ENCODE data around the gene PKP4. TPM values are rescaled to one million over a fixed set of nuclear protein-coding genes. Genes with fewer than 3 reads are reported as not detected.

PKP4 gene
- polyA plus RNA-seq, 1 donor from 2014 or later = 24.2 TPM

DNA sequence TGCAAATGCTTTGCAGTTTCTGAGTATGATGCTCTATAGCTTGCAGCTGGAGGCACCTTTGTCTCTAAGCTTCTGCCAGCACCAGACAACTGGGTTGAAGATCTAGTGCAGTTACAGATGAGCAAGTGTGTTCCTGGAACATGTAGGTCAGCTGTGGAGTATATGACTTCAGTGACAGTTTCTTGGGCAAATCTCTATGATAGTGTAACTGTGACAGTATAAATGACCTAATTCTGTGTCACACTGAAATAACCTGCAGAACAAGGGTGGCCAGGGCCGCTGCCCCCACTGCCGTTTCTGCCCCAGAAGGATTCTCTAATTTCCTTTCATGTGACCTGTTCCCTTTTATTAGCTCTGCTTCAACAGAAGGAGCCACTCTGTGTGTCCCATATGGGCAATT lies 193.1 kb downstream of the PKP4 start:
- Histone ChIP-seq H2AFZ (ENCODE audit: low read depth, low read length) (no peak overlapping the region), H3K9me3 (ENCODE audit: low read length) (no peaks in the 10 kb centered on the region), H3K36me3 (ENCODE audit: insufficient read depth, low read length) (no peaks in the 10 kb centered on the region), H3K27ac (ENCODE audit: low read length) (no peak overlapping the region), H3K9ac (ENCODE audit: low read length) (no peak overlapping the region), H3K9me2 (ENCODE audit: insufficient read depth, low read length) (no peaks in the 10 kb centered on the region), H3K4me3 (ENCODE audit: low read length) (no peak overlapping the region), H3K27me3 (ENCODE audit: insufficient read depth, low read depth, low read length) (no peaks in the 10 kb centered on the region), H4K20me1 (ENCODE audit: insufficient read depth) (no peaks in the 10 kb centered on the region), H3F3A (ENCODE audit: insufficient read depth, low read length, poor library complexity, severe bottlenecking) (no peaks in the 10 kb centered on the region), H3K4me2 (ENCODE audit: low read length) (no peak overlapping the region), H3K79me2 (replicated peaks; ENCODE audit: insufficient read depth, low read length) (no peaks in the 10 kb centered on the region)
- TF ChIP-seq REST (IDR thresholded peaks at IDR 0.05; ENCODE audit: borderline replicate concordance) = no peak
- TF ChIP-seq MXI1 (conservative IDR thresholded peaks at IDR 0.05; ENCODE audit: poor library complexity, severe bottlenecking) = no peak
- TF ChIP-seq EP300 (conservative IDR thresholded peaks at IDR 0.05; ENCODE audit: poor library complexity, severe bottlenecking) = no peak
- TF ChIP-seq EZH2 (IDR thresholded peaks at IDR 0.05; ENCODE audit: borderline replicate concordance, insufficient read depth, low read length, poor library complexity, severe bottlenecking) = no peak
- no peak for TF ChIP-seq RAD21 (conservative IDR thresholded peaks at IDR 0.05)
- TF ChIP-seq, protein P1, sequence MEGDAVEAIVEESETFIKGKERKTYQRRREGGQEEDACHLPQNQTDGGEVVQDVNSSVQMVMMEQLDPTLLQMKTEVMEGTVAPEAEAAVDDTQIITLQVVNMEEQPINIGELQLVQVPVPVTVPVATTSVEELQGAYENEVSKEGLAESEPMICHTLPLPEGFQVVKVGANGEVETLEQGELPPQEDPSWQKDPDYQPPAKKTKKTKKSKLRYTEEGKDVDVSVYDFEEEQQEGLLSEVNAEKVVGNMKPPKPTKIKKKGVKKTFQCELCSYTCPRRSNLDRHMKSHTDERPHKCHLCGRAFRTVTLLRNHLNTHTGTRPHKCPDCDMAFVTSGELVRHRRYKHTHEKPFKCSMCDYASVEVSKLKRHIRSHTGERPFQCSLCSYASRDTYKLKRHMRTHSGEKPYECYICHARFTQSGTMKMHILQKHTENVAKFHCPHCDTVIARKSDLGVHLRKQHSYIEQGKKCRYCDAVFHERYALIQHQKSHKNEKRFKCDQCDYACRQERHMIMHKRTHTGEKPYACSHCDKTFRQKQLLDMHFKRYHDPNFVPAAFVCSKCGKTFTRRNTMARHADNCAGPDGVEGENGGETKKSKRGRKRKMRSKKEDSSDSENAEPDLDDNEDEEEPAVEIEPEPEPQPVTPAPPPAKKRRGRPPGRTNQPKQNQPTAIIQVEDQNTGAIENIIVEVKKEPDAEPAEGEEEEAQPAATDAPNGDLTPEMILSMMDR (IDR thresholded peaks at IDR 0.05; ENCODE audit: poor library complexity, severe bottlenecking) = no peak
- TF ChIP-seq POLR2AphosphoS5 (IDR thresholded peaks at IDR 0.05) = no peak
- TF ChIP-seq SMC3 (conservative IDR thresholded peaks at IDR 0.05; ENCODE audit: poor library complexity) = no peak
- TF ChIP-seq TAF1 (IDR thresholded peaks at IDR 0.05; ENCODE audit: low read depth) = no peak

GRCh38 chr2:158650646-158651357 lies 194.1 kb downstream of the PKP4 start:
- H3K9ac ChIP-seq (ENCODE audit: low read length) = no peak overlapping the region
- TF ChIP-seq SMC3 (conservative IDR thresholded peaks at IDR 0.05; ENCODE audit: poor library complexity) = no peak
- TF ChIP-seq EZH2 (IDR thresholded peaks at IDR 0.05; ENCODE audit: borderline replicate concordance, insufficient read depth, low read length, poor library complexity, severe bottlenecking) = no peak
- TF ChIP-seq MXI1 (conservative IDR thresholded peaks at IDR 0.05; ENCODE audit: poor library complexity, severe bottlenecking) = no peak
- TF ChIP-seq POLR2AphosphoS5 (IDR thresholded peaks at IDR 0.05) = no peak
- no peak for TF ChIP-seq EP300 (conservative IDR thresholded peaks at IDR 0.05; ENCODE audit: poor library complexity, severe bottlenecking)
- TF ChIP-seq, protein P1 (IDR thresholded peaks at IDR 0.05; ENCODE audit: poor library complexity, severe bottlenecking) = no peak
- no peak for TF ChIP-seq RAD21 (conservative IDR thresholded peaks at IDR 0.05)
- TF ChIP-seq REST (IDR thresholded peaks at IDR 0.05; ENCODE audit: borderline replicate concordance) = no peak
- TF ChIP-seq TAF1 (IDR thresholded peaks at IDR 0.05; ENCODE audit: low read depth) = no peak
- H3K4me2 ChIP-seq (ENCODE audit: low read length) = no peak overlapping the region
- H3K9me2 ChIP-seq (ENCODE audit: insufficient read depth, low read length) = no peaks in the 10 kb centered on the region
- no peaks in the 10 kb centered on the region for H3K79me2 ChIP-seq (replicated peaks; ENCODE audit: insufficient read depth, low read length)
- H3F3A ChIP-seq (ENCODE audit: insufficient read depth, low read length, poor library complexity, severe bottlenecking) = no peaks in the 10 kb centered on the region
- no peaks in the 10 kb centered on the region for H3K27me3 ChIP-seq (ENCODE audit: insufficient read depth, low read depth, low read length)
- H2AFZ ChIP-seq (ENCODE audit: low read depth, low read length) = no peak overlapping the region
- no peak overlapping the region for H3K4me3 ChIP-seq (ENCODE audit: low read length)
- H3K9me3 ChIP-seq (ENCODE audit: low read length) = no peaks in the 10 kb centered on the region
- H4K20me1 ChIP-seq (ENCODE audit: insufficient read depth) = no peaks in the 10 kb centered on the region
- H3K36me3 ChIP-seq (ENCODE audit: insufficient read depth, low read length) = no peaks in the 10 kb centered on the region
- no peak overlapping the region for H3K27ac ChIP-seq (ENCODE audit: low read length)
